ENCODE data around the gene RBM33.
A peak's percentile ranks its signal among the peaks of the same experiment; 100 is the strongest.

Gene RBM33

GRCh38 chr7:155602750-155603149, 41.7 kb upstream of the RBM33 start:
- TF ChIP-seq FOXM1 (IDR thresholded peaks at IDR 0.05; ENCODE audit: borderline replicate concordance, low read depth) (no peak), ZBTB7A (IDR thresholded peaks at IDR 0.05; ENCODE audit: low read depth) (no peak), NFIC (IDR thresholded peaks at IDR 0.05) (no peak), TEAD4 (IDR thresholded peaks at IDR 0.05) (no peak), TAF1 (IDR thresholded peaks at IDR 0.05; ENCODE audit: low read depth) (no peak), RAD21 (IDR thresholded peaks at IDR 0.05; ENCODE audit: low read depth) (no peak), CREB1 (IDR thresholded peaks at IDR 0.05; ENCODE audit: low read depth) (no peak), EGR1 (IDR thresholded peaks at IDR 0.05) (no peak), TCF12 (IDR thresholded peaks at IDR 0.05; ENCODE audit: low read depth) (no peak), CEBPB (IDR thresholded peaks at IDR 0.05) (no peak), MAX (IDR thresholded peaks at IDR 0.05) (no peak), EP300 (IDR thresholded peaks at IDR 0.05; ENCODE audit: borderline replicate concordance) (no peak), YY1 (IDR thresholded peaks at IDR 0.05; ENCODE audit: low read depth) (no peak)
- TF ChIP-seq, protein P1, sequence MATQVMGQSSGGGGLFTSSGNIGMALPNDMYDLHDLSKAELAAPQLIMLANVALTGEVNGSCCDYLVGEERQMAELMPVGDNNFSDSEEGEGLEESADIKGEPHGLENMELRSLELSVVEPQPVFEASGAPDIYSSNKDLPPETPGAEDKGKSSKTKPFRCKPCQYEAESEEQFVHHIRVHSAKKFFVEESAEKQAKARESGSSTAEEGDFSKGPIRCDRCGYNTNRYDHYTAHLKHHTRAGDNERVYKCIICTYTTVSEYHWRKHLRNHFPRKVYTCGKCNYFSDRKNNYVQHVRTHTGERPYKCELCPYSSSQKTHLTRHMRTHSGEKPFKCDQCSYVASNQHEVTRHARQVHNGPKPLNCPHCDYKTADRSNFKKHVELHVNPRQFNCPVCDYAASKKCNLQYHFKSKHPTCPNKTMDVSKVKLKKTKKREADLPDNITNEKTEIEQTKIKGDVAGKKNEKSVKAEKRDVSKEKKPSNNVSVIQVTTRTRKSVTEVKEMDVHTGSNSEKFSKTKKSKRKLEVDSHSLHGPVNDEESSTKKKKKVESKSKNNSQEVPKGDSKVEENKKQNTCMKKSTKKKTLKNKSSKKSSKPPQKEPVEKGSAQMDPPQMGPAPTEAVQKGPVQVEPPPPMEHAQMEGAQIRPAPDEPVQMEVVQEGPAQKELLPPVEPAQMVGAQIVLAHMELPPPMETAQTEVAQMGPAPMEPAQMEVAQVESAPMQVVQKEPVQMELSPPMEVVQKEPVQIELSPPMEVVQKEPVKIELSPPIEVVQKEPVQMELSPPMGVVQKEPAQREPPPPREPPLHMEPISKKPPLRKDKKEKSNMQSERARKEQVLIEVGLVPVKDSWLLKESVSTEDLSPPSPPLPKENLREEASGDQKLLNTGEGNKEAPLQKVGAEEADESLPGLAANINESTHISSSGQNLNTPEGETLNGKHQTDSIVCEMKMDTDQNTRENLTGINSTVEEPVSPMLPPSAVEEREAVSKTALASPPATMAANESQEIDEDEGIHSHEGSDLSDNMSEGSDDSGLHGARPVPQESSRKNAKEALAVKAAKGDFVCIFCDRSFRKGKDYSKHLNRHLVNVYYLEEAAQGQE (IDR thresholded peaks at IDR 0.05; ENCODE audit: low read depth): no peak
- TF ChIP-seq, protein P2, sequence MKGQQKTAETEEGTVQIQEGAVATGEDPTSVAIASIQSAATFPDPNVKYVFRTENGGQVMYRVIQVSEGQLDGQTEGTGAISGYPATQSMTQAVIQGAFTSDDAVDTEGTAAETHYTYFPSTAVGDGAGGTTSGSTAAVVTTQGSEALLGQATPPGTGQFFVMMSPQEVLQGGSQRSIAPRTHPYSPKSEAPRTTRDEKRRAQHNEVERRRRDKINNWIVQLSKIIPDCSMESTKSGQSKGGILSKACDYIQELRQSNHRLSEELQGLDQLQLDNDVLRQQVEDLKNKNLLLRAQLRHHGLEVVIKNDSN (IDR thresholded peaks at IDR 0.05): no peak

DNA sequence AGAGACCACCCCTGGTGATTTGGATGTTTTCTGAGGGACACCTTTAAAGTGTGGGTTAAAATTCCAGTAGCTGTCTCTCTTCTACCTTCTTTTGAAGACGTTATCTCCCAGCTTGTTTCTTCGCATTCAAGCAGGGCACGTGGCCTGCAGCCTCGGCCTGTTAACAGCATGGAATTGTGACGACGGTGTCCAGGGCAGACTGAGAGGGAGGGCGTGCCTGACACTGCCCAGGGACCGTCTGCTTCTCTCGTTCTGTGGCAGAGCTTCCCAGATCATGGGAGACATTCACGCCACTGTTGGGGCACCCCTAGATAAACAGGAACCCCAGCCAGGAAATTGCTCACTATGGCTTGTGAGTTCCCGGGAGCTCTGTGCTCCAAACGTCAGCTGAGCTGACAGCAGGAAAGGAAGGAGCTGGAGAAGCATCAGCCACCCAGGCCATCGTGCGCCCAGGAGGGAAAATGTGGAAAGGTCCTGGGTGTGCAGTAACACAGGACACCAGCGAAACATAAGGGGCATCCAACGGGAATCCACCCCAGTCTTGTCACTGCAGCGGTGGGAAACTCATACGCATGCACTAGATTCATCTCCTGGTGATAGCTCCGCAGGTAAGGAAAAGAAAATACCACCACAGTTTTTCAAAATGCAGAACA, 41.1 kb upstream of the RBM33 start:
- no peak for TF ChIP-seq TCF12 (IDR thresholded peaks at IDR 0.05; ENCODE audit: low read depth)
- TF ChIP-seq MAX (IDR thresholded peaks at IDR 0.05): peak; percentile 77

GRCh38 chr7:155603858-155604503, 40.5 kb upstream of the RBM33 start:
- TF ChIP-seq TEAD4 (IDR thresholded peaks at IDR 0.05) (no peak), MAX (IDR thresholded peaks at IDR 0.05) (no peak), YY1 (IDR thresholded peaks at IDR 0.05; ENCODE audit: low read depth) (no peak), NFIC (IDR thresholded peaks at IDR 0.05) (no peak), EGR1 (IDR thresholded peaks at IDR 0.05) (no peak), FOXM1 (IDR thresholded peaks at IDR 0.05; ENCODE audit: borderline replicate concordance, low read depth) (no peak), RAD21 (IDR thresholded peaks at IDR 0.05; ENCODE audit: low read depth) (no peak), CEBPB (IDR thresholded peaks at IDR 0.05) (no peak), ZBTB7A (IDR thresholded peaks at IDR 0.05; ENCODE audit: low read depth) (no peak), TAF1 (IDR thresholded peaks at IDR 0.05; ENCODE audit: low read depth) (no peak), EP300 (IDR thresholded peaks at IDR 0.05; ENCODE audit: borderline replicate concordance) (no peak)
- TF ChIP-seq, protein P2 (IDR thresholded peaks at IDR 0.05): no peak
- TF ChIP-seq, protein P1 (IDR thresholded peaks at IDR 0.05; ENCODE audit: low read depth): no peak

DNA sequence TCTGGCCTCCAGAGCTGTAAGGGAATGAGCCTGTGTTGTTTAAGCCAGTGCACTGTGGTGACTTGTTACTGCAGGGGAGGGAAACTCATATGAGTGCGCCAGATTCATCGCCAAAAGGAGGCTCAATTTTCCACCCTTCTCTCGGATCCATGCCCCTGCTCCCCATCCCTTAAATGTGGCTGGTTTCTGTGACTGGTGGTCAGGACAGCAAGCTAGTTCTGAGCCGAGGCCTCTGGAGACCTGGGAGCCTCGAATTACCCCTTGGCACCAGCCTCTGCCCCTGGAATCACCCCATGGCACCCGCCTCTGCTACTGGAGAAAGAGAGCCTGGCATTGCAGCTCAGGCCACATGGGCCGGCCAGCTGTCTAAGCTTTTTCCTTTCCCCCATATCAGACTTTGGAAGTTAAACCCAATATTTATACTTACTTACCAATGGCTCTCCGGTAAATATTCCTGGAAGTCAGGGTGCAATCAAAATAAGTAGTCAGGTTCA, 39.9 kb upstream of the RBM33 start:
- TF ChIP-seq TCF12 (IDR thresholded peaks at IDR 0.05; ENCODE audit: low read depth) (no peak), TAF1 (IDR thresholded peaks at IDR 0.05; ENCODE audit: low read depth) (no peak)

DNA sequence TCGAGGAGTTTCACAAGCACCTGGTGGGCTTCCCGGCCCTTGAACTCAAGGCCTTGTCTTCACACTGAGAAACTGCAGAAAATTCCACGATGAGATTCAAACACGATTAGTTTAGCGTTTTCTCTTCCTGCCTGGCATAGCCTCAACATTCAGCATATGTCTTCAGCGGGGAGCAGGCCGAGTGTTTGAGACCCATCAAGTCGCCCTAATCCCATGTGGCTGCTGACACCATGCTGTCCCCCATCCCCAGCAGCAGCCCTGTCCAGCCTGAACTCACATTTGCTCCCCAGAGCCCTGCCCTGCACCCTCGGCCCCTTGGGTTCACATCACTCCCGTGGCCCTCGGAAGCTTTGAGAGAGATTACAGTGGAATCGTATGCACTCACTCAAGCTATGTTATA, 35.3 kb upstream of the RBM33 start:
- no peak for TF ChIP-seq RAD21 (IDR thresholded peaks at IDR 0.05; ENCODE audit: low read depth)
- TF ChIP-seq TCF12 (IDR thresholded peaks at IDR 0.05; ENCODE audit: low read depth): no peak
- TF ChIP-seq YY1 (IDR thresholded peaks at IDR 0.05; ENCODE audit: low read depth): no peak
- TF ChIP-seq CREB1 (IDR thresholded peaks at IDR 0.05; ENCODE audit: low read depth): no peak
- TF ChIP-seq, protein P2 (IDR thresholded peaks at IDR 0.05): no peak
- TF ChIP-seq NFIC (IDR thresholded peaks at IDR 0.05): no peak
- no peak for TF ChIP-seq MAX (IDR thresholded peaks at IDR 0.05)
- no peak for TF ChIP-seq EGR1 (IDR thresholded peaks at IDR 0.05)
- TF ChIP-seq, protein P1 (IDR thresholded peaks at IDR 0.05; ENCODE audit: low read depth): no peak
- TF ChIP-seq TAF1 (IDR thresholded peaks at IDR 0.05; ENCODE audit: low read depth): no peak
